Sigmoid colon (tissue), 7 donors: ENCODE results near the gene SLC35E1. TPM values are rescaled to one million over a fixed set of nuclear protein-coding genes. Genes with fewer than 3 reads are reported as not detected.
A peak's percentile ranks its signal among the peaks of the same experiment; 100 is the strongest.
"Not testable (repeated sequence)": the region's sequence is repeated elsewhere in the genome, so short reads cannot be mapped to it uniquely, and the experiment has no call there.

Experiments used
- DNase-seq: peaks from one replicate; pipeline ENCODE4 v3.0.0-alpha.2; 2019
- H3K27ac ChIP-seq, 4 donors: fragments of 200-600 bp; sonication (generic); one replicate each; pipeline ENCODE4 v1.5.1; 2016 to 2019; ENCODE audit warnings: mild to moderate bottlenecking in 1 of 4
- H3K27me3 ChIP-seq, 3 donors: fragments of 200-600 bp; sonication (generic); one replicate each; pipeline ENCODE4 v1.5.1; 2019; ENCODE audit warnings: mild to moderate bottlenecking in 1 of 3
- H3K36me3 ChIP-seq, 4 donors: fragments of 200-600 bp; sonication (generic); one replicate each; pipeline ENCODE4 v1.5.1; 2016 to 2019
- H3K4me1 ChIP-seq, 4 donors: fragments of 200-600 bp; sonication (generic); one replicate each; pipeline ENCODE4 v1.5.1; 2017 to 2019
- H3K4me3 ChIP-seq, 4 donors: fragments of 200-600 bp; sonication (generic); one replicate each; pipeline ENCODE4 v1.5.1; 2017 to 2019; ENCODE audit warnings: mild to moderate bottlenecking in 2 of 4, moderate library complexity in 1 of 4
- H3K9me3 ChIP-seq, 4 donors: fragments of 200-600 bp in 3 of 4; sonication (generic) in 3 of 4; one replicate each; pipeline versions ENCODE4 v1.5.1 to v1.6.1; 2013 to 2019
- CTCF ChIP-seq, 4 experiments: fragments of 450-650 bp in 3 of 4; fragments of 200-600 bp in 1 of 4; IDR thresholded peaks; one replicate each; pipeline ENCODE4 v1.5.1; 2016 to 2019; ENCODE audit warnings: antibody characterized with exemption in 4 of 4, mild to moderate bottlenecking in 3 of 4, moderate library complexity in 2 of 4
- EP300 ChIP-seq, 4 donors: sonication (generic); formaldehyde crosslinking; IDR thresholded peaks; one replicate each; pipeline ENCODE4 v1.6.1; 2017; ENCODE audit warnings: antibody characterized with exemption in 4 of 4
- POLR2A ChIP-seq, 2 donors: fragments of 450-650 bp; IDR thresholded peaks; one replicate each; pipeline ENCODE4 v1.6.1; 2016; ENCODE audit warnings: antibody characterized with exemption in 2 of 2, mild to moderate bottlenecking in 2 of 2, moderate library complexity in 2 of 2
- POLR2AphosphoS5 ChIP-seq, 4 donors: sonication (generic); formaldehyde crosslinking; IDR thresholded peaks; one replicate each; pipeline ENCODE4 v1.6.1; 2017; ENCODE audit warnings: antibody characterized with exemption in 4 of 4
- WGBS, 2 donors: extraction: QIAGEN DNeasy Blood & Tissue Kit; methylation state at CpG; one replicate each; pipeline ENCODE4 v1.1.7; 2013; 5-methylcytosine and 5-hydroxymethylcytosine counted together
- intact Hi-C: fragments of 100-400 bp; cut with DNase I; formaldehyde crosslinking; loops from one replicate; pipeline ENCODE4 v1.15.1; 2023
- polyA plus RNA-seq, 3 donors: library from polyadenylated mRNA; stranded (reverse); fragments of 200-250 nt; gene quantifications; one replicate each; pipeline ENCODE4 v1.2.3, GENCODE V29; 2013
- small RNA-seq, 3 donors: library from RNA; depleted of rRNA; stranded (forward); fragments of <200 nt; gene quantifications; one replicate each; pipeline ENCODE3, GENCODE V24; 2016
- total RNA-seq, 4 donors: library from RNA; depleted of rRNA; stranded (reverse); fragments of >200 nt; gene quantifications; one replicate each; pipeline ENCODE4 v1.1.0, GENCODE V29; 2016
- donor health status: healthy with polysubstance abuse.
- donor health status: Bipolar disorder and iron deficiency.
- donor health status: healthy.

SLC35E1 gene
- total and polyA plus RNA-seq, 7 donors, result 9.7 to 27.4 (median 22.4) TPM

GRCh38 chr19:16509141-16510061 is 62.8 kb downstream of the SLC35E1 start:
- DNase-seq, result no peak
- Histone ChIP-seq H3K27ac (peak overlapping the region in 2 of 4 donors; percentile 12 to 71), H3K9me3 (no peaks in the 10 kb centered on the region), H3K4me1 (no peaks in the 10 kb centered on the region), H3K27me3 (no peaks in the 10 kb centered on the region), H3K36me3 (peaks cover 8 to 94% (median 23%) of the 10 kb centered on the region in 4 donors), H3K4me3 (no peak overlapping the region)
- TF ChIP-seq CTCF (IDR thresholded peaks at IDR 0.05), result no peak
- no peak for TF ChIP-seq POLR2AphosphoS5 (IDR thresholded peaks at IDR 0.05)
- TF ChIP-seq POLR2A (IDR thresholded peaks at IDR 0.05), result no peak
- no peak for TF ChIP-seq EP300 (IDR thresholded peaks at IDR 0.05)
- intact Hi-C loops, result no loop called here
- WGBS, 2 donors, result 87 to 89% methylated on average over 28 of the region's 28 CpGs

GRCh38 chr19:16508546-16508945 is 63.7 kb downstream of the SLC35E1 start:
- no peak overlapping the region for H3K4me3 ChIP-seq
- no peaks in the 10 kb centered on the region for H3K9me3 ChIP-seq
- H3K27ac ChIP-seq, result peak overlapping the region in 1 of 4 donors; percentile 71
- no peak for DNase-seq
- 95 to 97% methylated on average over 5 of the region's 5 CpGs for WGBS, 2 donors
- no peaks in the 10 kb centered on the region for H3K4me1 ChIP-seq
- no peaks in the 10 kb centered on the region for H3K27me3 ChIP-seq
- H3K36me3 ChIP-seq, result peaks cover 8 to 94% (median 22%) of the 10 kb centered on the region in 4 donors
- intact Hi-C loops, result no loop called here
- TF ChIP-seq POLR2A (IDR thresholded peaks at IDR 0.05) (no peak), POLR2AphosphoS5 (IDR thresholded peaks at IDR 0.05) (no peak), EP300 (IDR thresholded peaks at IDR 0.05) (no peak), CTCF (IDR thresholded peaks at IDR 0.05) (no peak)

GRCh38 chr19:16506961-16507360 is 65.3 kb downstream of the SLC35E1 start:
- no peak overlapping the region for H3K27ac ChIP-seq
- peaks cover 8 to 92% (median 24%) of the 10 kb centered on the region in 4 donors for H3K36me3 ChIP-seq
- 92 to 94% methylated on average over 6 of the region's 6 CpGs for WGBS, 2 donors

GRCh38 chr19:16506161-16506560 is 66.1 kb downstream of the SLC35E1 start:
- DNase-seq, H3K27me3 ChIP-seq, intact Hi-C loops, H3K4me1 ChIP-seq, H3K27ac ChIP-seq, H3K9me3 ChIP-seq, H3K4me3 ChIP-seq: not testable (repeated sequence)
- H3K36me3 ChIP-seq, result peaks cover 8 to 91% (median 26%) of the 10 kb centered on the region in 4 donors
- WGBS, 2 donors, result 93% methylated on average over 11 of the region's 11 CpGs

More at GRCh38 chr19:16506961-16507360, 65.3 kb downstream of the SLC35E1 start:
- TF ChIP-seq POLR2A (IDR thresholded peaks at IDR 0.05), result no peak
- TF ChIP-seq POLR2AphosphoS5 (IDR thresholded peaks at IDR 0.05), result no peak
- no peak for TF ChIP-seq EP300 (IDR thresholded peaks at IDR 0.05)
- Histone ChIP-seq H3K4me3 (no peak overlapping the region), H3K9me3 (no peaks in the 10 kb centered on the region), H3K27me3 (no peaks in the 10 kb centered on the region), H3K4me1 (no peaks in the 10 kb centered on the region)
- no peak for DNase-seq
- intact Hi-C loops, result no loop called here

- no peak overlapping the region for H3K4me3 ChIP-seq
- peaks cover 0 to 81% (median 18%) of the 10 kb centered on the region in 4 donors for H3K36me3 ChIP-seq
- TF ChIP-seq POLR2A (IDR thresholded peaks at IDR 0.05), result no peak
- no peak for TF ChIP-seq POLR2AphosphoS5 (IDR thresholded peaks at IDR 0.05)
- no peak for TF ChIP-seq CTCF (IDR thresholded peaks at IDR 0.05)
- no peak for TF ChIP-seq EP300 (IDR thresholded peaks at IDR 0.05)
- H3K4me1 ChIP-seq, result no peaks in the 10 kb centered on the region
- DNase-seq, result no peak
- WGBS, 2 donors, result 89 to 93% methylated on average over 3 of the region's 3 CpGs
- H3K27ac ChIP-seq, result no peak overlapping the region
- H3K9me3 ChIP-seq, result no peaks in the 10 kb centered on the region
- no peaks in the 10 kb centered on the region for H3K27me3 ChIP-seq
- intact Hi-C loops, result no loop called here
Observed at GRCh38 chr19:16504271-16504670, 67.9 kb downstream of the SLC35E1 start.

Small RNAs within 50 kb of the gene (small RNA-seq; reads per million reads assigned to genes)
- 0 reads per million in 3 donors for gene RN7SL146P

Other genes starting within 250 kb of the SLC35E1 start
- 10 to 100 TPM; 17.1 to 49.3 (median 28.3) TPM for gene KLF2, start 247.6 kb downstream of the SLC35E1 start, total RNA-seq
- gene KLF2, start 247.6 kb downstream of the SLC35E1 start, polyA plus RNA-seq, result 10 to 100 TPM in 1 of 3 donors, 1 to 10 TPM in 2; 2.8 to 25.9 (median 3.6) TPM
- gene EPS15L1, start 100.4 kb downstream of the SLC35E1 start, total RNA-seq, result 10 to 100 TPM; 15.0 to 38.2 (median 17.9) TPM
- 10 to 100 TPM; 14.4 to 25.6 (median 15.7) TPM for gene EPS15L1, start 100.4 kb downstream of the SLC35E1 start, polyA plus RNA-seq
- not detected for gene CALR3, start 76.2 kb downstream of the SLC35E1 start, total RNA-seq
- not detected for gene CALR3, start 76.2 kb downstream of the SLC35E1 start, polyA plus RNA-seq
- gene C19orf44, start 76.0 kb downstream of the SLC35E1 start, total RNA-seq, result 1 to 10 TPM; 3.8 to 10.0 (median 5.7) TPM
- gene C19orf44, start 76.0 kb downstream of the SLC35E1 start, polyA plus RNA-seq, result 1 to 10 TPM; 1.8 to 3.8 (median 1.8) TPM
- gene CHERP, start 30.0 kb downstream of the SLC35E1 start, total RNA-seq, result 1 to 10 TPM; 5.6 to 8.6 (median 6.6) TPM
- 10 to 100 TPM in 2 of 3 donors, 1 to 10 TPM in 1; 9.5 to 32.7 (median 14.4) TPM for gene CHERP, start 30.0 kb downstream of the SLC35E1 start, polyA plus RNA-seq
- 1 to 10 TPM; 5.3 to 6.5 (median 5.9) TPM for gene MED26, start 55.8 kb upstream of the SLC35E1 start, total RNA-seq
- gene MED26, start 55.8 kb upstream of the SLC35E1 start, polyA plus RNA-seq, result 1 to 10 TPM; 3.0 to 7.9 (median 4.6) TPM
- gene SMIM7, start 87.7 kb upstream of the SLC35E1 start, total RNA-seq, result 100 to 1,000 TPM in 2 of 4 donors, 10 to 100 TPM in 2; 65.2 to 110 (median 86.2) TPM
- gene SMIM7, start 87.7 kb upstream of the SLC35E1 start, polyA plus RNA-seq, result 10 to 100 TPM; 82.5 to 99.7 (median 88.5) TPM
- 1 to 10 TPM; 2.3 to 7.5 (median 4.2) TPM for gene TMEM38A, start 88.7 kb upstream of the SLC35E1 start, total RNA-seq
- gene TMEM38A, start 88.7 kb upstream of the SLC35E1 start, polyA plus RNA-seq, result 1 to 10 TPM; 1.2 to 5.5 (median 2.3) TPM
- gene NWD1, start 147.4 kb upstream of the SLC35E1 start, total RNA-seq, result under 1 TPM in 1 of 4 donors, not detected in 3; under 0.01 TPM
- gene NWD1, start 147.4 kb upstream of the SLC35E1 start, polyA plus RNA-seq, result under 1 TPM in 2 of 3 donors, not detected in 1; under 0.01 to 0.07 TPM